HCT116 (cell line): ENCODE results near the gene MYL5. TPM values are rescaled to one million over a fixed set of nuclear protein-coding genes. Genes with fewer than 3 reads are reported as not detected.

Experiments used
- ATAC-seq: fragments of 200-7000 bp; cut with Tn5 transposase; 2 replicates; pipeline ENCODE4 v1.9.1; 2020; ENCODE audit warnings: mild to moderate bottlenecking, moderate library complexity
- BruUV-seq: library from RNA; stranded (reverse); fragments of 400-500 nt; replicated peaks from 2 replicates; lab custom pipeline; 2021; lab: Mats Ljungman, UMichigan
- CTCF ChIA-PET: fragments of 300-600 bp; sonication (Branson Sonifier 250); formaldehyde crosslinking; loops from one replicate; lab custom pipeline; 2021; ENCODE audit warnings: antibody characterized with exemption; lab: Charles Lee
- POLR2A ChIA-PET: fragments of 300-600, 350-600 bp; sonication (Branson Sonifier 250); formaldehyde crosslinking; loops from one replicate; lab custom pipeline; 2021; ENCODE audit warnings: antibody characterized with exemption; lab: Charles Lee
- RAD21 ChIA-PET, 2 experiments: fragments of 300-600 bp; sonication (Branson Sonifier 250); formaldehyde crosslinking; loops; one replicate each; lab custom pipeline; 2023; ENCODE audit warnings: low total read pairs in 2 of 2; ENCODE audit not compliant: uncharacterized antibody in 2 of 2, unreplicated experiment in 2 of 2, low non-redundant PET in 1 of 2; lab: Charles Lee
- DNase-seq: peaks from one replicate; pipeline ENCODE4 v3.0.0-alpha.2; 2010; ENCODE audit warnings: low read depth, low spot score
- H2AFZ ChIP-seq: fragments of 200-600 bp; shearing (Covaris generic), sonication (generic); 2 replicates; pipeline ENCODE4 v1.6.1; 2017; ENCODE audit warnings: low read depth, mixed run types, mixed read lengths, antibody characterized with exemption, low read length; ENCODE audit not compliant: poor library complexity, severe bottlenecking
- H3K27ac ChIP-seq: 2 replicates; pipeline ENCODE4 v1.5.1; 2012; ENCODE audit warnings: low read depth, low read length
- H3K27me3 ChIP-seq: fragments of 200-600 bp; sonication (generic); 2 replicates; pipeline ENCODE4 v1.6.1; 2016; ENCODE audit warnings: mixed run types, low read length, mixed read lengths; ENCODE audit not compliant: insufficient read depth
- H3K36me3 ChIP-seq, 2 experiments: fragments of 200-500 bp in 1 of 2; fragments of 200-600 bp in 1 of 2; sonication (Bioruptor generic) in 1 of 2; sonication (generic) in 1 of 2; 2 replicates each; pipeline versions ENCODE4 v1.5.1 to v1.6.1; 2014 to 2016; ENCODE audit warnings: low read length in 2 of 2, inconsistent platforms in 1 of 2, mixed read lengths in 1 of 2, mixed run types in 1 of 2; ENCODE audit not compliant: insufficient read depth in 2 of 2, control insufficient read depth in 1 of 2
- H3K4me1 ChIP-seq, 2 experiments: fragments of 200-600 bp in 1 of 2; sonication (generic) in 1 of 2; 2 replicates each; pipeline versions ENCODE4 v1.5.1 to v1.6.1; 2012 to 2017; ENCODE audit warnings: low read length in 2 of 2, inconsistent platforms in 1 of 2, mild to moderate bottlenecking in 1 of 2, mixed read lengths in 1 of 2, mixed run types in 1 of 2, moderate library complexity in 1 of 2; ENCODE audit not compliant: insufficient read depth in 2 of 2, control insufficient read depth in 1 of 2
- H3K4me2 ChIP-seq: fragments of 200-600 bp; sonication (generic); 2 replicates; pipeline ENCODE4 v1.6.1; 2017; ENCODE audit warnings: mixed run types, low read length, mixed read lengths
- H3K4me3 ChIP-seq, 2 experiments: fragments of 200-600 bp in 1 of 2; sonication (generic) in 1 of 2; replicated peaks in 1 of 2; 2 replicates each; pipeline ENCODE4 v1.5.1; 2011 to 2016; ENCODE audit warnings: low read length in 2 of 2, control low read depth in 1 of 2, low read depth in 1 of 2, mild to moderate bottlenecking in 1 of 2, mixed read lengths in 1 of 2, mixed run types in 1 of 2
- H3K79me2 ChIP-seq: fragments of 200-600 bp; sonication (generic); 2 replicates; pipeline ENCODE4 v1.6.1; 2017; ENCODE audit warnings: mild to moderate bottlenecking, mixed run types, low read length, moderate library complexity, mixed read lengths; ENCODE audit not compliant: insufficient read depth
- H3K9ac ChIP-seq: fragments of 200-600 bp; sonication (generic); 2 replicates; pipeline ENCODE4 v1.6.1; 2016; ENCODE audit warnings: low read length, mixed read lengths
- H3K9me2 ChIP-seq: fragments of 200-600 bp; sonication (generic), shearing (Covaris generic); 2 replicates; pipeline ENCODE4 v1.6.1; 2017; ENCODE audit warnings: mixed run types, mild to moderate bottlenecking, moderate library complexity; ENCODE audit not compliant: insufficient read depth
- H3K9me3 ChIP-seq, 2 experiments: fragments of 200-500 bp in 1 of 2; fragments of 200-600 bp in 1 of 2; sonication (Bioruptor generic) in 1 of 2; sonication (generic) in 1 of 2; 2 replicates each; pipeline ENCODE4 v1.6.1; 2014 to 2017; ENCODE audit warnings: low read length in 2 of 2, mixed read lengths in 2 of 2, inconsistent platforms in 1 of 2, low read depth in 1 of 2, mild to moderate bottlenecking in 1 of 2, mixed run types in 1 of 2, moderate library complexity in 1 of 2; ENCODE audit not compliant: control insufficient read depth in 1 of 2, insufficient read depth in 1 of 2
- H4K20me1 ChIP-seq: fragments of 200-600 bp; sonication (generic), shearing (Covaris generic); 2 replicates; pipeline ENCODE4 v1.6.1; 2017; ENCODE audit warnings: mixed run types, mild to moderate bottlenecking, moderate library complexity; ENCODE audit not compliant: insufficient read depth
- EGR1 ChIP-seq: IDR thresholded peaks from 2 replicates; pipeline ENCODE4 v1.6.1; 2012; ENCODE audit warnings: low read depth
- JUND ChIP-seq: IDR thresholded peaks from 2 replicates; pipeline ENCODE4 v1.6.1; 2012
- POLR2A ChIP-seq: IDR thresholded peaks from 2 replicates; pipeline ENCODE4 v1.7.0; 2011; ENCODE audit warnings: borderline replicate concordance; ENCODE audit not compliant: insufficient read depth, insufficient read length; ENCODE audit errors: extremely low read depth
- RAD21 ChIP-seq: IDR thresholded peaks from 2 replicates; pipeline ENCODE4 v1.6.1; 2012; ENCODE audit warnings: low read depth, mild to moderate bottlenecking
- TCF7L2 ChIP-seq: IDR thresholded peaks from 2 replicates; pipeline ENCODE4 v1.7.0; 2011; ENCODE audit warnings: borderline replicate concordance, inconsistent platforms; ENCODE audit not compliant: insufficient read depth, insufficient read length; ENCODE audit errors: extremely low read depth
- YY1 ChIP-seq: IDR thresholded peaks from 2 replicates; pipeline ENCODE4 v1.6.1; 2011; ENCODE audit warnings: low read length, low read depth, moderate library complexity, mild to moderate bottlenecking; ENCODE audit not compliant: insufficient replicate concordance; ENCODE audit errors: extremely low read depth
- ZNF274 ChIP-seq: fragments of 200-500 bp; sonication (Bioruptor generic); IDR thresholded peaks from 2 replicates; pipeline ENCODE4 v1.6.1; 2014; ENCODE audit warnings: mild to moderate bottlenecking, low read depth, low read length, inconsistent platforms
- intact Hi-C: fragments of 100-400 bp; cut with micrococcal nuclease; formaldehyde crosslinking; loops from 2 replicates; pipeline ENCODE4 v1.10.0; 2022
- total RNA-seq: library from RNA; stranded (reverse); gene quantifications from one replicate; pipeline ENCODE4 v1.2.1, GENCODE V29; 2021; ENCODE audit not compliant: unreplicated experiment
- TF ChIP-seq, protein P1 (sequence below): IDR thresholded peaks from 2 replicates; pipeline ENCODE4 v1.6.1; 2012; ENCODE audit warnings: low read depth

The MYL5 gene
- total RNA-seq, 1 experiment from 2014 or later: 14.0 TPM

DNA sequence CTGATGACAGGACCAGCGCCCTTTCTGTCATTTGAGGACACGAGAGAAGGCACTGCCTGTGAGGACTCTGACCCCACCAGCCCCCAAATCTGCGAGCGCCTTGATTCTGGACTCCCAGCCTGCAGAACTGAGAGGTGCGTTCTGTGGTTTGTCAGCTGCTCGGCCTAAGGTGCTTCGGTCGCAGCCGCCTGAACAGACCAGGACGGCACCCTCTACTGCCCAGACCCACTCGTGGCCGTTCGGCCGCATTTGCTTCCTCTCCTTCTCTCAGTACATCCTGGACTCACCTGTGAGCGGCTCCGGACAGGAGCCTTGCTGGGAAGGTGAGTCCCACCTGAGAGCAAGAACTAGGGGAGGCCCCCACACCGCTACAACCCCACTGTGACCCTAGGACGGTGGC, 39.7 kb downstream of the MYL5 start:
- RAD21 ChIA-PET: no interaction called here
- H3K4me1 ChIP-seq: no peaks in the 10 kb centered on the region
- peaks cover 77% of the 10 kb centered on the region for H3K79me2 ChIP-seq
- H3K9me2 ChIP-seq: no peaks in the 10 kb centered on the region
- TF ChIP-seq JUND (no peak), YY1 (no peak), RAD21 (no peak), TCF7L2 (no peak), POLR2A (no peak), EGR1 (no peak), ZNF274 (no peak)
- TF ChIP-seq, protein P1, sequence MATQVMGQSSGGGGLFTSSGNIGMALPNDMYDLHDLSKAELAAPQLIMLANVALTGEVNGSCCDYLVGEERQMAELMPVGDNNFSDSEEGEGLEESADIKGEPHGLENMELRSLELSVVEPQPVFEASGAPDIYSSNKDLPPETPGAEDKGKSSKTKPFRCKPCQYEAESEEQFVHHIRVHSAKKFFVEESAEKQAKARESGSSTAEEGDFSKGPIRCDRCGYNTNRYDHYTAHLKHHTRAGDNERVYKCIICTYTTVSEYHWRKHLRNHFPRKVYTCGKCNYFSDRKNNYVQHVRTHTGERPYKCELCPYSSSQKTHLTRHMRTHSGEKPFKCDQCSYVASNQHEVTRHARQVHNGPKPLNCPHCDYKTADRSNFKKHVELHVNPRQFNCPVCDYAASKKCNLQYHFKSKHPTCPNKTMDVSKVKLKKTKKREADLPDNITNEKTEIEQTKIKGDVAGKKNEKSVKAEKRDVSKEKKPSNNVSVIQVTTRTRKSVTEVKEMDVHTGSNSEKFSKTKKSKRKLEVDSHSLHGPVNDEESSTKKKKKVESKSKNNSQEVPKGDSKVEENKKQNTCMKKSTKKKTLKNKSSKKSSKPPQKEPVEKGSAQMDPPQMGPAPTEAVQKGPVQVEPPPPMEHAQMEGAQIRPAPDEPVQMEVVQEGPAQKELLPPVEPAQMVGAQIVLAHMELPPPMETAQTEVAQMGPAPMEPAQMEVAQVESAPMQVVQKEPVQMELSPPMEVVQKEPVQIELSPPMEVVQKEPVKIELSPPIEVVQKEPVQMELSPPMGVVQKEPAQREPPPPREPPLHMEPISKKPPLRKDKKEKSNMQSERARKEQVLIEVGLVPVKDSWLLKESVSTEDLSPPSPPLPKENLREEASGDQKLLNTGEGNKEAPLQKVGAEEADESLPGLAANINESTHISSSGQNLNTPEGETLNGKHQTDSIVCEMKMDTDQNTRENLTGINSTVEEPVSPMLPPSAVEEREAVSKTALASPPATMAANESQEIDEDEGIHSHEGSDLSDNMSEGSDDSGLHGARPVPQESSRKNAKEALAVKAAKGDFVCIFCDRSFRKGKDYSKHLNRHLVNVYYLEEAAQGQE: no peak
- no peaks in the 10 kb centered on the region for H4K20me1 ChIP-seq
- BruUV-seq: no TSS peak
- POLR2A ChIA-PET: no interaction called here
- intact Hi-C loops: no loop called here
- ATAC-seq: no peak
- H2AFZ ChIP-seq: no peak overlapping the region
- H3K36me3 ChIP-seq: no peaks in the 10 kb centered on the region
- no peak overlapping the region for H3K4me3 ChIP-seq
- no peak overlapping the region for H3K4me2 ChIP-seq
- H3K27me3 ChIP-seq: no peaks in the 10 kb centered on the region
- CTCF ChIA-PET: no interaction called here
- no peak for DNase-seq
- no peaks in the 10 kb centered on the region for H3K9me3 ChIP-seq
- no peak overlapping the region for H3K27ac ChIP-seq
- no peak overlapping the region for H3K9ac ChIP-seq
